Endothelial cell of umbilical vein (primary cell): ENCODE results near the gene APOL5. TPM values are rescaled to one million over a fixed set of nuclear protein-coding genes. Genes with fewer than 3 reads are reported as not detected.

Experiments
- BruUV-seq: library from RNA; stranded (reverse); fragments of 400-500 nt; replicated peaks from 2 replicates; lab custom pipeline; 2021; lab: Mats Ljungman, UMichigan
- CTCF ChIA-PET: fragments of 300-600, 350-600 bp; sonication (Branson Sonifier 250); formaldehyde crosslinking; loops from one replicate; lab custom pipeline; 2021; ENCODE audit warnings: antibody characterized with exemption, inconsistent platforms; lab: Charles Lee
- POLR2A ChIA-PET: fragments of 300-600, 350-600 bp; sonication (Branson Sonifier 250); formaldehyde crosslinking; loops from one replicate; lab custom pipeline; 2021; ENCODE audit warnings: antibody characterized with exemption, inconsistent platforms; lab: Charles Lee
- DNase-seq: peaks from one replicate; pipeline ENCODE4 v3.0.0-alpha.2; 2011; ENCODE audit warnings: low read depth, low spot score
- FAIRE-seq: peaks from 2 replicates; lab custom pipeline; 2011; peaks lifted over from hg19 to GRCh38; lab: Jason Lieb, UNC
- H2AFZ ChIP-seq: 2 replicates; pipeline ENCODE4 v1.6.0; 2012; ENCODE audit warnings: low read depth, low read length, control low read depth, inconsistent platforms
- H3K27ac ChIP-seq: 2 replicates; pipeline ENCODE4 v1.5.1; 2011; ENCODE audit warnings: low read depth, mild to moderate bottlenecking, control low read depth, low read length, moderate library complexity; ENCODE audit not compliant: insufficient read depth
- H3K27me3 ChIP-seq, 2 experiments: 2 replicates each; pipeline versions ENCODE4 v1.6.0 to v1.6.1; 2011; ENCODE audit warnings: low read length in 2 of 2, mixed read lengths in 1 of 2; ENCODE audit not compliant: control insufficient read depth in 2 of 2, insufficient read depth in 2 of 2
- H3K36me3 ChIP-seq, 2 experiments: 2 replicates in 1 of 2; 3 replicates in 1 of 2; pipeline ENCODE4 v1.5.1; 2011; ENCODE audit warnings: low read length in 2 of 2, mild to moderate bottlenecking in 1 of 2, moderate library complexity in 1 of 2; ENCODE audit not compliant: control insufficient read depth in 2 of 2, insufficient read depth in 2 of 2; ENCODE audit errors: extremely low read depth in 1 of 2
- H3K4me1 ChIP-seq: 3 replicates; pipeline ENCODE4 v1.5.1; 2011; ENCODE audit warnings: mild to moderate bottlenecking, low read length; ENCODE audit not compliant: control insufficient read depth, insufficient read depth; ENCODE audit errors: extremely low read depth
- H3K4me2 ChIP-seq: 2 replicates; pipeline ENCODE4 v1.6.1; 2011; ENCODE audit warnings: low read length, control low read depth, mixed read lengths; ENCODE audit not compliant: insufficient read depth
- H3K4me3 ChIP-seq, 3 experiments: fragments of 200-600 bp in 1 of 3; sonication (generic), shearing (Covaris generic) in 1 of 3; replicated peaks in 1 of 3; 2 replicates each; pipeline ENCODE4 v1.5.1; 2011 to 2016; ENCODE audit warnings: control low read depth in 3 of 3, low read length in 3 of 3, mild to moderate bottlenecking in 2 of 3, inconsistent platforms in 1 of 3, low read depth in 1 of 3, moderate library complexity in 1 of 3; ENCODE audit not compliant: insufficient read depth in 1 of 3
- H3K79me2 ChIP-seq: 2 replicates; pipeline ENCODE4 v1.6.0; 2012; ENCODE audit warnings: low read length, inconsistent platforms; ENCODE audit not compliant: control insufficient read depth, insufficient read depth
- H3K9ac ChIP-seq: replicated peaks from 2 replicates; pipeline ENCODE3; 2011; ENCODE audit warnings: low read length, control low read depth; ENCODE audit not compliant: insufficient read depth; ENCODE audit errors: extremely low read depth
- H3K9me1 ChIP-seq: replicated peaks from 3 replicates; pipeline ENCODE4 v1.6.0; 2011; ENCODE audit warnings: mild to moderate bottlenecking, low read length; ENCODE audit not compliant: control insufficient read depth, insufficient read depth; ENCODE audit errors: extremely low read depth
- H3K9me3 ChIP-seq: replicated peaks from 2 replicates; pipeline ENCODE4 v1.5.1; 2012; ENCODE audit warnings: low read length, inconsistent platforms; ENCODE audit not compliant: control insufficient read depth, insufficient read depth
- H4K20me1 ChIP-seq: replicated peaks from 2 replicates; pipeline ENCODE3; 2011; ENCODE audit warnings: mild to moderate bottlenecking, low read length; ENCODE audit not compliant: control insufficient read depth, insufficient read depth; ENCODE audit errors: extremely low read depth
- FOS ChIP-seq: IDR thresholded peaks from 2 replicates; pipeline ENCODE4 v1.6.1; 2011; ENCODE audit warnings: mild to moderate bottlenecking, low read length, moderate library complexity, borderline replicate concordance; ENCODE audit not compliant: insufficient read depth
- JUN ChIP-seq: IDR thresholded peaks from 2 replicates; pipeline ENCODE4 v1.6.1; 2011; ENCODE audit warnings: borderline replicate concordance, low read depth; ENCODE audit not compliant: insufficient read length, insufficient read depth
- MAX ChIP-seq: IDR thresholded peaks from 2 replicates; pipeline ENCODE4 v1.6.1; 2011; ENCODE audit not compliant: insufficient read depth, insufficient read length
- dilution Hi-C: fragments of 300-500 bp; cut with MboI; formaldehyde crosslinking; loops from one replicate; pipeline ENCODE4 v1.15.0; 2019; ENCODE audit warnings: low sequenced_read_pairs; ENCODE audit not compliant: extremely low pct_ligation_motif_present
- intact Hi-C: fragments of 100-400 bp; cut with micrococcal nuclease; formaldehyde crosslinking; loops from one replicate; pipeline ENCODE4 v1.10.0; 2022
- polyA plus RNA-seq, 4 experiments: library from polyadenylated mRNA; depleted of rRNA in 3 of 4; stranded (reverse) in 3 of 4; unstranded in 1 of 4; fragments of >200 nt; gene quantifications; 2 replicates each; pipeline versions ENCODE4 v1.2.1 to v1.2.3, GENCODE V29; 2011 to 2012; ENCODE audit warnings: missing spikeins in 1 of 4
- total RNA-seq: library from RNA; stranded (reverse); gene quantifications from 2 replicates; pipeline ENCODE4 v1.2.3, GENCODE V29; 2021

Gene APOL5
- total and polyA plus RNA-seq, 2 donors (not counting 3 experiments of a cell fraction or from before 2014, with no cell fraction given): not detected

- intact Hi-C loops (loop anchor here (10.0 kb wide), 1 partner anchor 247 kb away; the partner anchor contains the start of gene RBFOX2), dilution Hi-C loops (no loop called here)
- ChIA-PET CTCF (interaction anchor here (0.6 to 1.8 kb wide), 7 partner anchors 12 to 288 kb away, joined by 3 to 7 read pairs (median 4); no protein-coding TSS in a partner anchor), POLR2A (no interaction called here)
- TF ChIP-seq MAX (no peak), JUN (peak; percentile 3), FOS (peak; percentile 55)
- no peaks in the 10 kb centered on the region for H3K27me3 ChIP-seq
- no peaks in the 10 kb centered on the region for H3K9me1 ChIP-seq
- BruUV-seq: no TSS peak
- peak; percentile 40 for FAIRE-seq
- H4K20me1 ChIP-seq: no peaks in the 10 kb centered on the region
- peaks cover 19% of the 10 kb centered on the region for H3K4me1 ChIP-seq
- peak overlapping the region; percentile 67 for H3K9ac ChIP-seq
- peaks cover 31% of the 10 kb centered on the region for H3K79me2 ChIP-seq
- no peak overlapping the region for H2AFZ ChIP-seq
- peak; percentile 64 for DNase-seq
- H3K9me3 ChIP-seq: no peaks in the 10 kb centered on the region
- H3K36me3 ChIP-seq: peaks cover 4 to 10% of the 10 kb centered on the region in 2 experiments
- peak overlapping the region; percentile 61 for H3K4me2 ChIP-seq
- H3K27ac ChIP-seq: peak overlapping the region; percentile 72
- H3K4me3 ChIP-seq: peak overlapping the region in 2 of 3 experiments; percentile 19 to 23
Measured at GRCh38 chr22:35777335-35777975, 59.8 kb downstream of the APOL5 start.

Other genes with a start within 250 kb of the APOL5 start
- gene RASD2, start 177.0 kb upstream of the APOL5 start, total RNA-seq: not detected in 2 replicates
- not detected in 2 replicates for gene RASD2, start 177.0 kb upstream of the APOL5 start, polyA plus RNA-seq
- not detected in 2 replicates for gene MB, start 100.5 kb upstream of the APOL5 start, total RNA-seq
- not detected in 2 replicates for gene MB, start 100.5 kb upstream of the APOL5 start, polyA plus RNA-seq
- 1.3 and 3.0 TPM in 2 replicates for gene APOL6, start 69.4 kb upstream of the APOL5 start, total RNA-seq
- gene APOL6, start 69.4 kb upstream of the APOL5 start, polyA plus RNA-seq: 0.33 TPM in 2 replicates